ENCODE data around the gene PCK2.

Gene PCK2

DNA sequence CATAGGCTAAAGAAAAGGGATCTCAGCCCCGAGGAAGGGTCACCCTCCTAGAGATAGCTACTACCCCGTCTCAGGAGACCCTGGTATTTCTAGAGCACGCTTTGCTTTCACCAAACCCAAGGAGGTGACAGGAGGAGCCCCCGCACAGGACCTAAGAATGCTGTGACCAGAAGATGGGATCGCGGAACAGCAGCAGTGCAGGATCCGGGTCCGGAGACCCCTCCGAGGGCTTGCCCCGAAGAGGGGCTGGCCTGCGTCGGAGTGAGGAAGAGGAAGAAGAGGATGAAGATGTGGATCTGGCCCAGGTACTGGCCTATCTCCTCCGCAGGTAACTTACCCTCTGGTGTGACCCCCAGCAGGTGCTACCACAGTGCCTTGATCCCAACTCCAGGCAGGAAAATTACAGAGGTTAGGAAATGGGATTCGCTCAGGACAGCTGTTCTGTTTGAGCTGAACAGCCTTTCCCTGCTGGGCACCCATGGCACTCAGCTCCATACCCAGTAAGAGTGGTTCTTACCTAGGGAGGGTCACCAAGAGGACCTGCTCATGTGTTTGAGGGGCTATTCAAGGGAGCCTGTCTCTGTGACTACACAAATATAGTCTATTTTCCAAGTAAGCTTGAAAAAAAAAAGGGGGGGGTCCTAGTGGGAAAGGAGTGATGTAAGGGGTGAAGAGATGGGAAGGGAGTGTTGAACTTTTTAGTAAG lies 21.5 kb downstream of the PCK2 start:
- no peak for DNase-seq (ENCODE audit: low spot score)

- no peak for DNase-seq (ENCODE audit: low spot score)
Observed at GRCh38 chr14:24116128-24116814, 22.2 kb downstream of the PCK2 start.

GRCh38 chr14:24117179-24117578 lies 23.1 kb downstream of the PCK2 start:
- DNase-seq (ENCODE audit: low spot score) = no peak

DNA sequence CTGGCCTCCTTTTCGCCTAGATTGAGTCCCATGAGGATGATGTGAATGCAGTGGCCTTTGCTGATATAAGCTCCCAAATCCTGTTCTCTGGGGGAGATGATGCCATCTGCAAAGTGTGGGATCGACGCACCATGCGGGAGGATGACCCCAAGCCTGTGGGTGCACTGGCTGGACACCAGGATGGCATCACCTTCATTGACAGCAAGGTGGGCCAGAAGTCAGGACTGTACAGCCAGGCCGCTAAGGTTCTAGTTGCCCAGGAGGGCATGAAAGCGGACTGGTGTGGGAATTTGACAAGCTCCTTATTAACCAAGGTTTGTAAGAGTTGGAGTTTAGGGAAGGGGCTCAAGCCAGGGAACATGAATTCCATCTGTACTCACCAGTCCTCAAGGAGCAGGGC lies 25.6 kb downstream of the PCK2 start:
- no peak for DNase-seq (ENCODE audit: low spot score)

- no peak for DNase-seq (ENCODE audit: low spot score)
Observed at GRCh38 chr14:24121210-24121609, 27.1 kb downstream of the PCK2 start.

GRCh38 chr14:24122416-24122815 lies 28.3 kb downstream of the PCK2 start:
- no peak for DNase-seq (ENCODE audit: low spot score)

GRCh38 chr14:24122898-24123297 lies 28.8 kb downstream of the PCK2 start:
- DNase-seq (ENCODE audit: low spot score) = no peak

GRCh38 chr14:24123424-24124417 lies 29.6 kb downstream of the PCK2 start:
- DNase-seq (ENCODE audit: low spot score) = no peak

- no peak for DNase-seq (ENCODE audit: low spot score)
Observed at GRCh38 chr14:24126939-24127338, 32.8 kb downstream of the PCK2 start.

GRCh38 chr14:24127673-24128072 lies 33.6 kb downstream of the PCK2 start:
- DNase-seq (ENCODE audit: low spot score) = no peak

DNA sequence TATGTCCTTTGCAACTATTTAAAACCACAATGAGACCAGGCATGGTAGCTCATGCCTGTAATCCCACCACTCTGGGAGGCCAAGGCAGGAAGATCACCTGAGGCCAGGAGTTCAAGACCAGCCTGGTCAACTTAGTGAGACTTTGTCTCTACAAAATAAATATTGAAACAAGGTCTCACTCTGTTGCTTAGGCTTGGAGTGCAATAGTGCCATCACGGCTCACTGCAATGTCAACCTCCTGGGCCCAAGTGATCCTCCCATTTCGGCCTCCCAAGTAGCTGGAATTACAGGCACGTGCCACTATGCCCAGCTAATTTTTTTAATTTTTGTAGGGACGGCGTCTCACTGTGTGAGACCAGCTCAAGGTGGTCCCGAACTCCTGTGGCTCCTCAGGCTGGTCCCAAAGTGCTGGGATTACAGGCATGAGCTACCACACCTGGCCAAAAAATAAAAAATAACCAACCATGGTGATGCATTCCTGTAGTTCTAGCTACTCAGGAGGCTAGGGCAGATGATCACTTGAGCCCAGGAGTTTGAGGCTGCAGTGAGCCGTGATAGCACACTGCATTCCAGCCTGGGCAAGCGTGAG lies 35.4 kb downstream of the PCK2 start:
- no peak for DNase-seq (ENCODE audit: low spot score)

GRCh38 chr14:24130380-24130716 lies 36.2 kb downstream of the PCK2 start, which contains the start of gene FITM1:
FITM1 (plus strand) TSS chr14:24130659; CDS start chr14:24131564, 905 bp downstream.
- no peak for DNase-seq (ENCODE audit: low spot score)

DNA sequence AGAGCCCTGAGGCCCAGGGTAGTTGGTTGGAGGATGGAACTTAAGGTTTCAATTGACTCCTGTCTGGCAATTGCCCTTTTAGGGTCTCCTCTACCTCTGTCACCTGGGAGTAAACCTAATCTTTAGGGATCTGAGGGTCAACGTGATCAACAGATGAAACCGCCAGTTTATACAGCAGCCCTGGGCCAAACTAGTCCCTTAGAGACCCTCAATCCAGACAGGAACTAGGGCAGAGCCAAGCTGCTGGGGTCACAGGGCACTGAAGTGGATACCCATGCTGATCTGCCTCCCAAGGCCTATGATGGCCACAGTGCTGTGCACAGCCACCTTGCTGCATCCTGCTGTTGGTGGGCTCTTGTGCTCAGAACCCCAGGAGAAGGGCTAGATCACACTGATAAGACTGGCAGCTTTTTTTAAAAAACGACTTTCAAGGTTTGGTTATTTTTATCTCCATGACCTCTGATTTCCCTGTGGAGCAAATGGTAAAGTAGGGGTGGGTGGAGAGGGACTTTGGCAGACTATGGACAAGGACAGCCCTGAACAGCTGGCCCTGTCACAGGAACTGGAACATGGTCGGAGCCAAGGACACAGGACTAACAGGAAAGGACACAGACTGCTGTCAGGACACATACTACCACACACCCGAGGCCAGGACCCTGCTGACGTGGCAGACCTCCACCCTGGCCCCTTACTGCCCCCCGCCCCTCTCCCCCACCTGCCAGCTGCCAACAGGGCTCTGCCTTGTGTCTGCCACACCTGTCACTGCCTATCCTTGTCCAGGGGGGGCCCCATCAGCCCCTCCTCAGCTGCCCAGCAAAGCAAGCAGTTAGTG lies 36.8 kb downstream of the PCK2 start:
- DNase-seq (ENCODE audit: low spot score) = no peak

DNA sequence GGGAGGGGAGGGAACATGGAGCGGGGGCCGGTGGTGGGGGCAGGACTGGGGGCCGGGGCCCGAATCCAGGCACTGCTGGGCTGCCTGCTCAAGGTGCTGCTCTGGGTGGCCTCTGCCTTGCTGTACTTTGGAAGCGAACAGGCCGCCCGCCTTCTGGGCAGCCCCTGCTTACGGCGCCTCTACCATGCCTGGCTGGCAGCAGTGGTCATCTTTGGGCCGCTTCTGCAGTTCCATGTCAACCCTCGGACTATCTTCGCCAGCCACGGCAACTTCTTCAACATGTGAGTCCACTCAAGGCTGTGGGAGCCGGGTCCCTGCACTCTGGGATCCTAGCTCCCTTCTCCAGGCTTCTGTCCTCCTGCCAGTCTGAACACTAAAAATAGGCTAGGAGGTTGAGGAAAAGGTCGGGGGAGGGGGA lies 37.4 kb downstream of the PCK2 start:
- no peak for DNase-seq (ENCODE audit: low spot score)

DNA sequence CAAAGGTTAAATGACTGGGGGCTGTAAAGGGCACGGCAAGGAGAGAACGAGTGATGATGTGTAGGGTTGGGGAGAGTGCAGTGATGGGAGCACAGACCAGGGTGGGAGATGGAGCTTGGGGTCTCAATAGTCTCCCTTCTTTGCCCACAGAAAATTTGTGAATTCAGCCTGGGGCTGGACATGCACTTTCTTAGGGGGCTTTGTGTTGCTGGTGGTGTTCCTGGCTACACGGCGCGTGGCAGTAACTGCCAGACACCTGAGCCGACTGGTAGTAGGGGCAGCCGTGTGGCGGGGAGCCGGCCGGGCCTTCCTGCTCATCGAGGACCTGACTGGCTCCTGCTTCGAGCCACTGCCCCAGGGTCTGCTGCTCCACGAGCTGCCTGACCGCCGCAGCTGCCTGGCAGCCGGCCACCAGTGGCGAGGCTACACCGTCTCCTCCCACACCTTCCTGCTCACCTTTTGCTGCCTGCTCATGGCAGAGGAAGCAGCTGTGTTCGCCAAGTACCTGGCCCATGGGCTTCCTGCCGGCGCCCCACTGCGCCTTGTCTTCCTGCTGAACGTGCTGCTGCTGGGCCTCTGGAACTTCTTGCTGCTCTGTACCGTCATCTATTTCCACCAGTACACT lies 38.1 kb downstream of the PCK2 start:
- DNase-seq (ENCODE audit: low spot score) = no peak

DNA sequence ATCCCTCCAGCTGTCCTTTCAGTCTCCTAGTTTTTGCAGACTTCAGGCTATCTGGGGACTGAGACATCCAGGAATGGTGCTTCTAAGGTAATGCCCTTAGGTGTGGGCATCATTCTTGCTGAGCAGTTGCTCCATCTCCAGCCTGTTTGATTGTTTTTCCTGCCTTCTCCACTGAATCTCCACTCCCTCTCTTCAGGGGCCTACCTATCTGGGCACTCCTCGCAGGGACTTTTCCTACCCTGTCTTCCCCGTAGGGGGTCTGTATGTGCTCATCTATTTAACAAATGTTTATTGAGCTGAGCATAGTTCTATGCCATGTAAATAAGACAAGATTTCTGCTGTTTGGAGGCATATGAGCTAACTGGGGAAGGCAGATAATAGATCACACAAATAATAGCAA lies 38.9 kb downstream of the PCK2 start:
- DNase-seq (ENCODE audit: low spot score) = no peak

DNA sequence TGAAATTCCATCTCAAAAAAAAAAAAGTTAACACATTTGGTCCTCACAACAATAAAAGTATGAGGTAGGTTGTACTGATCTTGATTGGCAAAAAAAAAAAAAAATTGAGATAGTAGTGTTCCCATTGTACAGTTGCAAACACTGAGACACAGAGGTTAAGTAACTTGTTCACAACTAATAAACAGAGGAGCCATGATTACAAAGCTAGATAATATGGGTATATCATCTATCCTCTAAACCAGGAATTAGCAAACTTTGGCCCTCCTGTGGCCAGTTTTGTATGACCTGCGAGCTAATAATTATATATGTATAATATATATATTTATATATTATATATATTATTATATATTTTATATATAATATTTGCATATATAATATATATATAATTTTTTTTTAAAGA lies 39.6 kb downstream of the PCK2 start:
- no peak for DNase-seq (ENCODE audit: low spot score)

- no peak for DNase-seq (ENCODE audit: low spot score)
Observed at GRCh38 chr14:24135584-24135833, 41.4 kb downstream of the PCK2 start.

DNA sequence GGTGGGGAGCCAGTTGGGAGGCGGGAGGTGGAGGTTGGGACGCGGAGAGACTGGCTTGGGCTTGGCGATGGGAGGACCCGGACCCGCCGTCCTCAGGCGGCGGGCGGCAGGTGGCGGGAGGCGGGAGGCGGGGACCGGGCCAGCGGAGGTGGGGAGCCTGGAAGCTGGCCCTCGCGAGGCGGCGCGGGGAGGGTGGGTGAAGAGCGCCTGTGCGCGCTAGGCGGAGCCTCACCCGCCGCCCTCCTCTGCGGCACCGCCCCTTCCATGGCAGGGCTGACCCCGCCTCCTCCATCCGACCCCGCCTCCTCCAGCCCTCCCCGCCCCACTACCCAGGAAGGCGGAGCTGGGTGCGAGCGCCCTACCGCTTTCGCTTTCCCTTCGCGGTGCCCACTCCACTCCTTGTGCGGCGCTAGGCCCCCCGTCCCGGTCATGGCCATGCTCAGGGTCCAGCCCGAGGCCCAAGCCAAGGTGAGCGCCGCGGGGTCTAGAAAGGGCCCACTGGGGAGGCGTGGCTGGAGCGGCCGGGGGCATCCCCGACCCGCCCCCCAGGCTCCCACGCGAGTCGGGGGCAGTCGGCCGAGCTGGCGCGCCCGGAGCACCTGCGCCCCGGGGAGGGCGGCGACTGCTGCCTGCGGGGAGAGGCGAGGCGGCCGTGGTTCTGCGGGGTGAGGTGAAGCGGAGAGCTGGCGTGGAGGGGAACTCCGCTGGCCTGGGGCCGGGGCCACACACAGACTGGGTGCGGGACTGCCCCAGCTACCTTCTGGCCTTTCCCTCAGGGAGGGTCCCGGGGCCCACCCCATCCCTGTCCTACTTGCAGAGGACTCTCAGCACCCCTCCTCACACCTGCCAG lies 41.9 kb downstream of the PCK2 start, which contains the start of gene PSME1:
TSS of gene PSME1 (plus strand) at position 361 of the 850 bp plus-strand sequence. CDS start at position 430, 69 bp downstream.
- DNase-seq (ENCODE audit: low spot score) = peak; percentile 97

Data from AG20443 (cell line).